HepG2 (cell line): ENCODE measurements around the gene NUCB1. TPM values are rescaled to one million over a fixed set of nuclear protein-coding genes. Genes with fewer than 3 reads are reported as not detected.

Experiments used
- CBX1 ChIP-seq: IDR thresholded peaks from one replicate; pipeline ENCODE4 v1.6.1; 2016; ENCODE audit warnings: antibody characterized with exemption, low read depth
- KLF16 ChIP-seq, 2 experiments: sonication (generic) in 1 of 2; formaldehyde crosslinking in 1 of 2; IDR thresholded peaks; 2 replicates each; pipeline versions ENCODE4 v1.6.1 to v1.8.0; 2016 to 2023; ENCODE audit warnings: missing genetic modification reagents in 2 of 2, missing compliant biosample characterization in 1 of 2
- NONO ChIP-seq, 2 experiments: fragments of 450-650 bp in 1 of 2; sonication (generic) in 1 of 2; formaldehyde crosslinking in 1 of 2; IDR thresholded peaks in 1 of 2; conservative IDR thresholded peaks in 1 of 2; 2 replicates each; pipeline versions ENCODE4 v1.6.1 to v1.8.0; 2017 to 2022; ENCODE audit warnings: mild to moderate bottlenecking in 1 of 2, missing genetic modification reagents in 1 of 2, moderate library complexity in 1 of 2
- PRPF4 ChIP-seq: fragments of 200-400 bp; formaldehyde crosslinking; IDR thresholded peaks from 2 replicates; pipeline ENCODE4 v1.6.1; 2016; ENCODE audit warnings: low read length, low read depth; ENCODE audit not compliant: poor library complexity, severe bottlenecking
- RXRA ChIP-seq: sonication (generic); formaldehyde crosslinking; IDR thresholded peaks from 2 replicates; pipeline ENCODE4 v1.5.1; 2020; ENCODE audit warnings: missing genetic modification reagents
- RXRB ChIP-seq: IDR thresholded peaks from 2 replicates; pipeline ENCODE4 v1.6.1; 2016; ENCODE audit warnings: borderline replicate concordance, missing genetic modification reagents, missing compliant biosample characterization
- SMC3 ChIP-seq: IDR thresholded peaks from 2 replicates; pipeline ENCODE4 v1.6.1; 2011; ENCODE audit warnings: low read length, improper control_type of control experiment
- ZNF350 ChIP-seq: sonication (generic); formaldehyde crosslinking; IDR thresholded peaks from 2 replicates; pipeline ENCODE4 v1.4.0; 2020; ENCODE audit warnings: mild to moderate bottlenecking, low read depth, missing genetic modification reagents, borderline replicate concordance
- ZNF530 ChIP-seq: sonication (generic); formaldehyde crosslinking; IDR thresholded peaks from 2 replicates; pipeline ENCODE4 v1.5.0; 2020; ENCODE audit warnings: low read depth, mild to moderate bottlenecking, missing genetic modification reagents
- ZNF556 ChIP-seq: sonication (generic); formaldehyde crosslinking; IDR thresholded peaks from 2 replicates; pipeline ENCODE4 v1.4.0; 2020; ENCODE audit warnings: mild to moderate bottlenecking, missing genetic modification reagents, borderline replicate concordance
- ZNF605 ChIP-seq: sonication (generic); formaldehyde crosslinking; IDR thresholded peaks from 2 replicates; pipeline ENCODE4 v1.8.0; 2022; ENCODE audit warnings: mild to moderate bottlenecking, missing genetic modification reagents
- ZNF782 ChIP-seq: sonication (generic); formaldehyde crosslinking; IDR thresholded peaks from 2 replicates; pipeline ENCODE4 v1.4.0; 2020; ENCODE audit warnings: missing genetic modification reagents, mild to moderate bottlenecking, borderline replicate concordance
- ZNF792 ChIP-seq: IDR thresholded peaks from 2 replicates; pipeline ENCODE4 v1.6.1; 2016
- ZSCAN29 ChIP-seq: sonication (generic); formaldehyde crosslinking; conservative IDR thresholded peaks from 2 replicates; pipeline ENCODE4 v1.4.0; 2020; ENCODE audit warnings: mild to moderate bottlenecking, missing genetic modification reagents
- polyA plus RNA-seq, 8 experiments: library from polyadenylated mRNA; depleted of rRNA in 3 of 8; stranded (reverse) in 7 of 8; unstranded in 1 of 8; fragments of >200 nt; fragmentation: Illumina TruSeq in 4 of 8; extraction: Trizol in 4 of 8; gene quantifications; 2 replicates each; pipeline versions ENCODE4 v1.2.1 to v1.2.3, GENCODE V29; 2011 to 2016; ENCODE audit warnings: low read depth in 4 of 8, missing spikeins in 1 of 8, mixed read lengths in 1 of 8; ENCODE audit not compliant: insufficient read depth in 1 of 8
- total RNA-seq, 5 experiments: library from RNA; depleted of rRNA; stranded (reverse); fragments of >200 nt; fragmentation: Illumina TruSeq; extraction: Trizol; gene quantifications; 2 replicates each; pipeline ENCODE4 v1.2.3, GENCODE V29; 2016; ENCODE audit warnings: low read depth in 1 of 5
- TF ChIP-seq, protein P1 (sequence below): sonication (generic); formaldehyde crosslinking; IDR thresholded peaks from 2 replicates; pipeline ENCODE4 v1.8.1; 2023; ENCODE audit warnings: mild to moderate bottlenecking, missing genetic modification reagents, borderline replicate concordance
- TF ChIP-seq, protein P2 (sequence below), 2 experiments: sonication (generic) in 1 of 2; formaldehyde crosslinking in 1 of 2; IDR thresholded peaks; 2 replicates each; pipeline versions ENCODE4 v1.6.1 to v1.9.0; 2014 to 2022; ENCODE audit warnings: antibody characterized with exemption in 1 of 2, borderline replicate concordance in 1 of 2, inconsistent platforms in 1 of 2, low read depth in 1 of 2, missing genetic modification reagents in 1 of 2
- TF ChIP-seq, protein P3 (sequence below): sonication (generic); formaldehyde crosslinking; IDR thresholded peaks from 2 replicates; pipeline ENCODE4 v1.4.0; 2020; ENCODE audit warnings: missing genetic modification reagents, borderline replicate concordance
- TF ChIP-seq, protein P4 (sequence below): sonication (generic); formaldehyde crosslinking; IDR thresholded peaks from 2 replicates; pipeline ENCODE4 v1.8.1; 2022; ENCODE audit warnings: low read depth, mild to moderate bottlenecking, missing genetic modification reagents
- TF ChIP-seq, protein P5 (sequence below): sonication (generic); formaldehyde crosslinking; IDR thresholded peaks from 2 replicates; pipeline ENCODE4 v1.4.0; 2020; ENCODE audit warnings: missing genetic modification reagents

The NUCB1 gene
- total and polyA plus RNA-seq, 2 of the 13 experiments (the other 11 are each of a cell fraction or from before 2014, with no cell fraction given), result 82.3 to 106 TPM

DNA sequence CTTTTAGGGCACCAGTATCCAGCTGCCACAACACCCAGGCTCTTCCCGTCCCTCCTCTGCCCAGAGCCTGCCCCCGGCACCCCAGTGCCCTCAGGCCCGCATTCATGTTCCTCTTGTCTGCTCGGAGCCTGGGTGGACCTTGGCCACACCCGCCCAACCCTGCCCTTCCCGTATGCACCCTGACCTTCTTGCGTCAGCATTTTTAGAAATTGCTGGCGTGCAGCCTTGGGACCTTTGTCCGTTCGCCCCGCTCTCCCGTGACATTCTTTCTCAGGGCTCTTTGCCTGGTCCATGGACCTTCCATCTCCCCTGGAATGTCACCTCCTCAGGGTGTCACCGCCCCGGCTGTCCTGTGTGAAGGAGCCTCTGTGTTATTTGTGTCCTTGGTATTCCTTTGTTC, 7.6 kb downstream of the NUCB1 start (continued):
- TF ChIP-seq, protein P1, sequence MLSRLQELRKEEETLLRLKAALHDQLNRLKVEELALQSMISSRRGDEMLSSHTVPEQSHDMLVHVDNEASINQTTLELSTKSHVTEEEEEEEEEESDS (CRISPR knock-in tag), result no peak
- TF ChIP-seq ZNF556 (CRISPR knock-in tag) (no peak), ZNF350 (CRISPR knock-in tag) (peak; percentile 73; the same call in 1 of the 2 replicates), CBX1 (no peak), ZNF782 (CRISPR knock-in tag) (no peak), SMC3 (no peak), ZSCAN29 (CRISPR knock-in tag) (0 out of 2 replicates have a peak, but pooled peaks have one; percentile 14), KLF16 (CRISPR knock-in tag; IDR thresholded peaks at IDR 0.05) (no peak), RXRB (peak; percentile 79), ZNF530 (CRISPR knock-in tag) (no peak), RXRA (CRISPR knock-in tag) (peak; percentile 86), NONO (IDR thresholded peaks at IDR 0.05) (no peak), NONO (CRISPR knock-in tag; conservative IDR thresholded peaks at IDR 0.05) (peak; percentile 77), ZNF792 (CRISPR knock-in tag) (no peak), ZNF605 (CRISPR knock-in tag) (peak; percentile 54; the same call in 1 of the 2 replicates), PRPF4 (no peak)
- TF ChIP-seq, protein P2, sequence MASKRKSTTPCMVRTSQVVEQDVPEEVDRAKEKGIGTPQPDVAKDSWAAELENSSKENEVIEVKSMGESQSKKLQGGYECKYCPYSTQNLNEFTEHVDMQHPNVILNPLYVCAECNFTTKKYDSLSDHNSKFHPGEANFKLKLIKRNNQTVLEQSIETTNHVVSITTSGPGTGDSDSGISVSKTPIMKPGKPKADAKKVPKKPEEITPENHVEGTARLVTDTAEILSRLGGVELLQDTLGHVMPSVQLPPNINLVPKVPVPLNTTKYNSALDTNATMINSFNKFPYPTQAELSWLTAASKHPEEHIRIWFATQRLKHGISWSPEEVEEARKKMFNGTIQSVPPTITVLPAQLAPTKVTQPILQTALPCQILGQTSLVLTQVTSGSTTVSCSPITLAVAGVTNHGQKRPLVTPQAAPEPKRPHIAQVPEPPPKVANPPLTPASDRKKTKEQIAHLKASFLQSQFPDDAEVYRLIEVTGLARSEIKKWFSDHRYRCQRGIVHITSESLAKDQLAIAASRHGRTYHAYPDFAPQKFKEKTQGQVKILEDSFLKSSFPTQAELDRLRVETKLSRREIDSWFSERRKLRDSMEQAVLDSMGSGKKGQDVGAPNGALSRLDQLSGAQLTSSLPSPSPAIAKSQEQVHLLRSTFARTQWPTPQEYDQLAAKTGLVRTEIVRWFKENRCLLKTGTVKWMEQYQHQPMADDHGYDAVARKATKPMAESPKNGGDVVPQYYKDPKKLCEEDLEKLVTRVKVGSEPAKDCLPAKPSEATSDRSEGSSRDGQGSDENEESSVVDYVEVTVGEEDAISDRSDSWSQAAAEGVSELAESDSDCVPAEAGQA (IDR thresholded peaks at IDR 0.05; ENCODE audit: low read depth), result no peak
- TF ChIP-seq, protein P2 (CRISPR knock-in tag; IDR thresholded peaks at IDR 0.05; ENCODE audit: borderline replicate concordance), result no peak
- TF ChIP-seq, protein P3, sequence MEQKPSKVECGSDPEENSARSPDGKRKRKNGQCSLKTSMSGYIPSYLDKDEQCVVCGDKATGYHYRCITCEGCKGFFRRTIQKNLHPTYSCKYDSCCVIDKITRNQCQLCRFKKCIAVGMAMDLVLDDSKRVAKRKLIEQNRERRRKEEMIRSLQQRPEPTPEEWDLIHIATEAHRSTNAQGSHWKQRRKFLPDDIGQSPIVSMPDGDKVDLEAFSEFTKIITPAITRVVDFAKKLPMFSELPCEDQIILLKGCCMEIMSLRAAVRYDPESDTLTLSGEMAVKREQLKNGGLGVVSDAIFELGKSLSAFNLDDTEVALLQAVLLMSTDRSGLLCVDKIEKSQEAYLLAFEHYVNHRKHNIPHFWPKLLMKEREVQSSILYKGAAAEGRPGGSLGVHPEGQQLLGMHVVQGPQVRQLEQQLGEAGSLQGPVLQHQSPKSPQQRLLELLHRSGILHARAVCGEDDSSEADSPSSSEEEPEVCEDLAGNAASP (CRISPR knock-in tag), result peak; percentile 50; the same call in 1 of the 2 replicates
- TF ChIP-seq, protein P4, sequence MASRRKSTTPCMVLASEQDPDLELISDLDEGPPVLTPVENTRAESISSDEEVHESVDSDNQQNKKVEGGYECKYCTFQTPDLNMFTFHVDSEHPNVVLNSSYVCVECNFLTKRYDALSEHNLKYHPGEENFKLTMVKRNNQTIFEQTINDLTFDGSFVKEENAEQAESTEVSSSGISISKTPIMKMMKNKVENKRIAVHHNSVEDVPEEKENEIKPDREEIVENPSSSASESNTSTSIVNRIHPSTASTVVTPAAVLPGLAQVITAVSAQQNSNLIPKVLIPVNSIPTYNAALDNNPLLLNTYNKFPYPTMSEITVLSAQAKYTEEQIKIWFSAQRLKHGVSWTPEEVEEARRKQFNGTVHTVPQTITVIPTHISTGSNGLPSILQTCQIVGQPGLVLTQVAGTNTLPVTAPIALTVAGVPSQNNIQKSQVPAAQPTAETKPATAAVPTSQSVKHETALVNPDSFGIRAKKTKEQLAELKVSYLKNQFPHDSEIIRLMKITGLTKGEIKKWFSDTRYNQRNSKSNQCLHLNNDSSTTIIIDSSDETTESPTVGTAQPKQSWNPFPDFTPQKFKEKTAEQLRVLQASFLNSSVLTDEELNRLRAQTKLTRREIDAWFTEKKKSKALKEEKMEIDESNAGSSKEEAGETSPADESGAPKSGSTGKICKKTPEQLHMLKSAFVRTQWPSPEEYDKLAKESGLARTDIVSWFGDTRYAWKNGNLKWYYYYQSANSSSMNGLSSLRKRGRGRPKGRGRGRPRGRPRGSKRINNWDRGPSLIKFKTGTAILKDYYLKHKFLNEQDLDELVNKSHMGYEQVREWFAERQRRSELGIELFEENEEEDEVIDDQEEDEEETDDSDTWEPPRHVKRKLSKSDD, result no peak
- TF ChIP-seq, protein P5, sequence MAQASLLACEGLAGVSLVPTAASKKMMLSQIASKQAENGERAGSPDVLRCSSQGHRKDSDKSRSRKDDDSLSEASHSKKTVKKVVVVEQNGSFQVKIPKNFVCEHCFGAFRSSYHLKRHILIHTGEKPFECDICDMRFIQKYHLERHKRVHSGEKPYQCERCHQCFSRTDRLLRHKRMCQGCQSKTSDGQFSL (CRISPR knock-in tag), result no peak
